Spleen (tissue), 7 donors: Measurements from ENCODE around the gene RPS6KA6.
"Not testable (repeated sequence)": the region's sequence is repeated elsewhere in the genome, so short reads cannot be mapped to it uniquely, and the experiment has no call there.

Experiments used
- POLR2A ChIP-seq, 3 donors: fragments of 450-650 bp; IDR thresholded peaks; one replicate each; pipeline ENCODE4 v1.5.1; 2017; ENCODE audit warnings: antibody characterized with exemption in 3 of 3, mild to moderate bottlenecking in 1 of 3
- TF ChIP-seq, protein P1 (sequence below), 11 experiments: fragments of 200-600 bp in 7 of 11; fragments of 450-650 bp in 4 of 11; sonication (generic) in 4 of 11; IDR thresholded peaks in 8 of 11; conservative IDR thresholded peaks in 3 of 11; 1 replicate in 7 of 11; 2 replicates in 4 of 11; pipeline versions ENCODE4 v1.4.0 to v1.8.0; 2016 to 2021; ENCODE audit warnings: antibody characterized with exemption in 11 of 11, inconsistent platforms in 4 of 11, mild to moderate bottlenecking in 1 of 11
- donor health status: DM: no; HTN: no; CAD: no; lungs with moderate emphysema.
- donor health status: DM: no; HTN: no; CAD: no.
- donor health status: DM: no; HTN: no; CAD: no.

DNA sequence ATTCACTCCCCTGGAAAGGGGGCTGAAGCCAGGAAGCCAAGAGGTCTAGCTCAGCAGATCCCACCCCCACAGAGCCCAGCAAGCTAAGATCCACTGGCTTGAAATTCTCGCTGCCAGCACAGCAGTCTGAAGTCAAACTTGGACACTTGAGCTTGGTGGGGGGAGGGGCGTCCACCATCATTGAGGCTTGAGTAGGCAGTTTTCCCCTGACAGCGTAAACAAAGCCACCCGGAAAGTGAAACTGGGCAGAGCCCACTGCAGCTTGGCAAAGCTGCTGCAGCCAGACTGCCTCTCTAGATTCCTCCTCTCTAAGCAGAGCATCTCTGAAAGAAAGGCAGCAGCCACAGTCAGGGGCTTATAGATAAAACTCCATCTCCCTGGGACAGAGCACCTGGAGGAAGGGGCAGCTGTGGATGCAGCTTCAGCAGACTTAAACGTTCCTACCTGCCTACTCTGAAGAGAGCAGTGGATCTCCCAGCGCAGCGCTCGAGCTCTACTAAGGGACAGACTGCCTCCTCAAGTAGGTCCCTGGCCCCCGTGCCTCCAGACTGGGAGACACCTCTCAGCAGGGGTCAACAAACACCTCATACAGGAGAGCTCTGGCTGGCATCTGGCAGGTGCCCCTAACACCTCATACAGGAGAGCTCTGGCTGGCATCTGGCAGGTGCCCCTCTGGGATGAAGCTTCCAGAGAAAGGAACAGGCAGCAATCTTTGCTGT, 108.4 kb downstream of the RPS6KA6 start:
- TF ChIP-seq, protein P1, sequence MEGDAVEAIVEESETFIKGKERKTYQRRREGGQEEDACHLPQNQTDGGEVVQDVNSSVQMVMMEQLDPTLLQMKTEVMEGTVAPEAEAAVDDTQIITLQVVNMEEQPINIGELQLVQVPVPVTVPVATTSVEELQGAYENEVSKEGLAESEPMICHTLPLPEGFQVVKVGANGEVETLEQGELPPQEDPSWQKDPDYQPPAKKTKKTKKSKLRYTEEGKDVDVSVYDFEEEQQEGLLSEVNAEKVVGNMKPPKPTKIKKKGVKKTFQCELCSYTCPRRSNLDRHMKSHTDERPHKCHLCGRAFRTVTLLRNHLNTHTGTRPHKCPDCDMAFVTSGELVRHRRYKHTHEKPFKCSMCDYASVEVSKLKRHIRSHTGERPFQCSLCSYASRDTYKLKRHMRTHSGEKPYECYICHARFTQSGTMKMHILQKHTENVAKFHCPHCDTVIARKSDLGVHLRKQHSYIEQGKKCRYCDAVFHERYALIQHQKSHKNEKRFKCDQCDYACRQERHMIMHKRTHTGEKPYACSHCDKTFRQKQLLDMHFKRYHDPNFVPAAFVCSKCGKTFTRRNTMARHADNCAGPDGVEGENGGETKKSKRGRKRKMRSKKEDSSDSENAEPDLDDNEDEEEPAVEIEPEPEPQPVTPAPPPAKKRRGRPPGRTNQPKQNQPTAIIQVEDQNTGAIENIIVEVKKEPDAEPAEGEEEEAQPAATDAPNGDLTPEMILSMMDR (IDR thresholded peaks at IDR 0.05 in 8 of 11, conservative IDR thresholded peaks at IDR 0.05 in 3 of 11), result not testable (repeated sequence)
- not testable (repeated sequence) for TF ChIP-seq POLR2A (IDR thresholded peaks at IDR 0.05)
